ENCODE results near the gene PNPLA1. TPM values are rescaled to one million over a fixed set of nuclear protein-coding genes. Genes with fewer than 3 reads are reported as not detected.

Gene PNPLA1
- total RNA-seq, 1 experiment from 2014 or later, result 0.10 TPM

DNA sequence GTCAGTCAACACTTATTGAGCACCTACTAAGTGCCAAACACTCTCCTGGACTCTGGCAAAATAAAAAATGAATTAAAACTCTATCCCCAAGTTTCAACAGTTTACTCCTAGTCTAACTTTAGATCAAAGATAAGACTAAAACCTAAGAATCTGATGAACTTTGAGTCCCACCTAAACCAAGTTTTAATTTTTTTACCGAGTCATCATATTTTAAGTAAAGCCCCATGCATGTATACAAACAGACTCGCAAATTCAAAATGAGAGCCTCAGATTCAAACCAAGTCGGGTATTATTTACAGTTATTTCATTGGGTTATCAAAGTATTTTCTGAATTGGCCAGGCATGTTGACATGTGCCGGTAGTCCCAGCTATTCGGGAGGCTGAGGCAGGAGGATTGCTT lies 38.7 kb downstream of the PNPLA1 start:
- CTCF ChIA-PET, result interaction anchor here (1.0 kb wide), 1 partner anchor 32 kb away, joined by 3 read pairs; no protein-coding TSS in a partner anchor
- DNase-seq (ENCODE audit: low read depth, low spot score), result no peak
- intact Hi-C loops (cut with micrococcal nuclease), result no loop called here

More for the DNA sequence above, 38.7 kb downstream of the PNPLA1 start:
- no peak overlapping the region for H3K9ac ChIP-seq (ENCODE audit: low read length)
- ATAC-seq, result no peak
- no peaks in the 10 kb centered on the region for H3K36me3 ChIP-seq (ENCODE audit: control insufficient read depth in 1 of 2, insufficient read depth in 2 of 2, low read length in 2 of 2)
- H4K20me1 ChIP-seq (ENCODE audit: insufficient read depth), result no peaks in the 10 kb centered on the region
- H3K27me3 ChIP-seq (ENCODE audit: insufficient read depth, low read length), result no peaks in the 10 kb centered on the region
- TF ChIP-seq ZBTB33 (IDR thresholded peaks at IDR 0.05; ENCODE audit: extremely low read depth, insufficient replicate concordance, low read length), result no peak
- TF ChIP-seq CBX3 (IDR thresholded peaks at IDR 0.05; ENCODE audit: low read depth), result no peak
- no peak for TF ChIP-seq EZH2phosphoT487 (IDR thresholded peaks at IDR 0.05; ENCODE audit: borderline replicate concordance)
- TF ChIP-seq, protein P1, sequence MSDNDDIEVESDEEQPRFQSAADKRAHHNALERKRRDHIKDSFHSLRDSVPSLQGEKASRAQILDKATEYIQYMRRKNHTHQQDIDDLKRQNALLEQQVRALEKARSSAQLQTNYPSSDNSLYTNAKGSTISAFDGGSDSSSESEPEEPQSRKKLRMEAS (IDR thresholded peaks at IDR 0.05), result no peak
- no peak for TF ChIP-seq YY1 (IDR thresholded peaks at IDR 0.05; ENCODE audit: extremely low read depth, insufficient replicate concordance, low read depth, low read length)
- TF ChIP-seq CEBPB (IDR thresholded peaks at IDR 0.05; ENCODE audit: low read depth), result no peak
- TF ChIP-seq POLR2AphosphoS5 (IDR thresholded peaks at IDR 0.05; ENCODE audit: low read depth, low read length), result no peak
- no peak for TF ChIP-seq TCF7L2 (IDR thresholded peaks at IDR 0.05; ENCODE audit: borderline replicate concordance, extremely low read depth, insufficient read depth, insufficient read length)
- TF ChIP-seq JUND (IDR thresholded peaks at IDR 0.05), result no peak
- no peak for TF ChIP-seq SP1 (IDR thresholded peaks at IDR 0.05; ENCODE audit: low read depth)
- TF ChIP-seq RAD21 (IDR thresholded peaks at IDR 0.05; ENCODE audit: low read depth), result no peak
- BruUV-seq (replicated peaks), result no TSS peak
- H3K4me3 ChIP-seq (replicated peaks in 1 of 2; ENCODE audit: low read depth in 1 of 2, low read length in 2 of 2), result no peak overlapping the region
- ChIA-PET POLR2A (no interaction called here), RAD21 (ENCODE audit: low non-redundant PET in 1 of 2, low total read pairs in 2 of 2, uncharacterized antibody in 2 of 2, unreplicated experiment in 2 of 2) (no interaction called here)
- no peak overlapping the region for H3K27ac ChIP-seq (ENCODE audit: low read depth, low read length)
- no peak overlapping the region for H3K4me2 ChIP-seq (ENCODE audit: low read length)
- peaks cover 0 to 4% of the 10 kb centered on the region in 2 experiments; a peak in 1 of 4 replicates for H3K9me3 ChIP-seq (ENCODE audit: control insufficient read depth in 1 of 2, insufficient read depth in 1 of 2, low read depth in 1 of 2, low read length in 2 of 2)
- H3K79me2 ChIP-seq (ENCODE audit: insufficient read depth, low read length), result no peaks in the 10 kb centered on the region
- H3K9me2 ChIP-seq (ENCODE audit: insufficient read depth), result no peaks in the 10 kb centered on the region
- peaks cover 0 to 3% of the 10 kb centered on the region in 2 experiments; a peak in 1 of 4 replicates for H3K4me1 ChIP-seq (ENCODE audit: control insufficient read depth in 1 of 2, insufficient read depth in 2 of 2, low read length in 2 of 2)
- no peak overlapping the region for H2AFZ ChIP-seq (ENCODE audit: low read depth, low read length, poor library complexity, severe bottlenecking)

Data from HCT116 (cell line).